Measurements from ENCODE around the gene CUL4B. TPM values are rescaled to one million over a fixed set of nuclear protein-coding genes. Genes with fewer than 3 reads are reported as not detected.
"Not testable (repeated sequence)": the region's sequence is repeated elsewhere in the genome, so short reads cannot be mapped to it uniquely, and the experiment has no call there.

CUL4B gene
- 29.1 and 39.4 TPM in 2 replicates for total RNA-seq (2014; rRNA removed; shearing (Covaris generic))

GRCh38 chrX:120560842-120561633 lies at the start of gene CUL4B:
CUL4B (minus strand) TSS chrX:120560962; CDS start chrX:120560638, 324 bp downstream.
- peak; percentile 91 for DNase-seq (ENCODE audit: low read depth)

DNA sequence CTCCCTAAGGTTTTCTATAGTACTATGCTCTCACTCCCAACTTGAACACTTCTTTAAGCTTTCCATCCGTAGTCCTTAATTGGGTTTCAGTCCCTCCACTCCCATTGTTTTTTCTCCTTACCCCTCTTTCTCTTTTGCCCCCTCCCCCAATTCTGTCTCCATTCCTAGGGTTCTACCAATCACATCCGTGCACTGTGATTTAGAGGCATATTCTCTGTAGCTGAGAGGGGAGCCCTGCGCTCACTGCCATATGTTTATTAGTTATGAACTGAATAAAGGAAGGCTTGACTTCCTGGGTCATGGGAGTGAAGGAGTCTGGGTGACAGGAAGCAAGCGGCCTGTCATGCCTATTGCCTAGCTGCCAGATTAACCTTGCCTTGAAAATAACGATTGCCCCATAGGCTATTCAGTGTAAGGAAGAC lies 43.6 kb upstream of the CUL4B start:
- DNase-seq (ENCODE audit: low read depth), result peak; percentile 45

- peak; percentile 94 for DNase-seq (ENCODE audit: low read depth)
Observed at GRCh38 chrX:120603707-120604360, 43.1 kb upstream of the CUL4B start, which contains the start of gene MCTS1. MCTS1 (plus strand) TSS chrX:120604101; CDS start chrX:120604237, 136 bp downstream.

DNA sequence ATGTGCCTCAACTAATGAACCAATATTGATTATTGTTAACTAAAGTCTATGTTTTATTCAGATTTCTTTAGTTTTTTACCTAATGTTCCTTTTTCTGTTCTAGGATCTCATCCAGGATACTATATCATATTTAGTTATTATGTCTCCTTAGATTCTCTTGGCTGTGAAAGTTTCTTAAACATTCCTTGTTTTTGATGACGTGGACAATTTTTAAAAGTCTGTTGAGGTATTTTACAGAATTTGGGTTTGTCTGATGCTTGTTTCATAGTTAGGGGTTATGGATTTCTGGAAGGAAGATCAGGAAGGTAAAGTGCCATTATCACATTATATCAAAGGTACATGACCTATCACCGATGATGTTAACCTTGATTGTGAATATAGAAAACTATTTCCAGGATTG lies 24.9 kb upstream of the CUL4B start:
- DNase-seq (ENCODE audit: low read depth), result no peak

GRCh38 chrX:120575379-120576114 lies 14.8 kb upstream of the CUL4B start:
- DNase-seq (ENCODE audit: low read depth), result no peak

DNA sequence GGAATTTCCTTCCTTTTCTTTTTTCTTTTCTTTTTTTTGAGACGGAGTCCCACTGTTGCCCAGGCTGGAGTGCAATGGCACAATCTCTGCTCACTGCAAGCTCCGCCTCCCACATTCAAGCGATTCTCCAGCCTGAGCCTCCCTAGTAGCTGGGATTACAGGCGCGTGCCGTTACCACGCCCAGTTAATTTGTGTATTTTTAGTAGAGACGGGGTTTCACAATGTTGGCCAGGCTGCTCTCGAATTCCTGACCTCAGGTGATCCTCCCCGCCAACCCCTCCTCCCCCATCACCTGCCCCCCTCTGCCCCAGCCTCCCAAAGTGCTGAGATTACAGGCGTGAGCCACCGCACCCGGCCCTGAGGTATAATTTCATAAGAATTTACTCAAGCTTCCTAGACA lies 13.0 kb upstream of the CUL4B start:
- not testable (repeated sequence) for DNase-seq (ENCODE audit: low read depth)

DNA sequence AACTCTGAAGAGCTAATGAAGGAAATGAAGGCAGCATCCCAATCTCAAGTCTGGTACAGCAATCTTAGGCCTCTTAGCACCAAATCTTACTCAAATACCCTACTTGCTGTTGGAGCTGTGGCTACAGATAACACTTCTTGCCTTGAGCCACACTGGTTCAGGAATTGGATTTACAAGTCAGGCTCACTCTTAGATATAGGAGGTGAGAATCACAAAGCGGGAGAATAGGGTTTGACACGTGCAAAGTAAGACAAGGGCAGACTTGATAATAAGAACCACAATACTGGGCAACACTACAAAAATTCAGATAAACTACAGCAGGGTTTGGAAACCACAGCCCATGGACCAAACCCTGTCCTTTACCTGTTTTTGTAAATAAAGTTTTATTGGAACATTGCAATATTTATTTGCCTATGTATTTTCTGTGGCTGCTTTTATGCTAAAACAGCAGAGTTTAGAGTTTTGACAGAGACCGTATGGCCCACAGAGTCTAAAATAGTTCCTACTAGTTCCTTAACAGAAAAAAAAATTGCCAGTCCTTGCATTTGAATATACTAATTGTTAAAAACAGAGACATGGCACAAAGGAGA lies 9.3 kb upstream of the CUL4B start:
- DNase-seq (ENCODE audit: low read depth), result no peak

- no peak for DNase-seq (ENCODE audit: low read depth)
Observed at GRCh38 chrX:120568609-120569008, 7.8 kb upstream of the CUL4B start.

- no peak for DNase-seq (ENCODE audit: low read depth)
Observed at GRCh38 chrX:120568035-120568434, 7.3 kb upstream of the CUL4B start.

DNA sequence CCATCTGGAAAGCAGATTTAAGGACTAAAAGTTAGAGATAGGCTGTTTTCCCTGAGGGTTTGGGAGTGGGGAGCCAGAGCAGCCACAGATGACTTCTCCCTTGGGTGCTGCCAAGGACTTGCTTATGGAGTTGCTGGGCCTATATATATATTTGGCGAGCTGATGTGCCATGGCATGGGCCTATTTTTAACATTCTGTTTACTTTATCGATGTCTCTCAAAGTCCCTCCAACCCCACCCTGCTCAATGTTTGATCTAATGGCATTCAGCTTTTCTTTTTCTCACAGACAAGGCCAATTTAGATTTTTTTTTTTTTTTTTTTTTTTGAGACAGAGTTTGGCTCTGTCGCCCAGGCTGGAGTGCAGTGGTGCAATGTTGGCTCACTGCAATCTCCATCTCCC lies 6.1 kb upstream of the CUL4B start:
- no peak for DNase-seq (ENCODE audit: low read depth)

- no peak for DNase-seq (ENCODE audit: low read depth)
Observed at GRCh38 chrX:120564925-120565324, 4.2 kb upstream of the CUL4B start.

DNA sequence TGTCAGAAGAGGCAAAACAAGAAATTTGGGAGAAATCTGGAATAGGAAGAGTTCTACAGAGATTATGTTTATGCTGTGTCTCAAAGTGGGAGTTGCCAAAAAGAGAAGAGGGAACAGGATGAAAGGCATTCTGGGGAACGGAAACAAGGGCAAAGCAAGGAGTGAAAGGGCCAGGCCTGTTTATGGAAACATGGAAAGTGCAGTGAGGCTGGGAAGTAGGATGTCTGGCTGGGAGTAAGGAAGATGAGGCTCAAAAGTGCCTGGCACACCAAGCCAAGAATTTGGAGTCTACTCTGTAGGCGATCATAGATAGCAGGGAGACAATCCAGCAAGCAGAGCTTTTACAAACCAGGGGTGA lies 1.8 kb upstream of the CUL4B start:
- no peak for DNase-seq (ENCODE audit: low read depth)

DNA sequence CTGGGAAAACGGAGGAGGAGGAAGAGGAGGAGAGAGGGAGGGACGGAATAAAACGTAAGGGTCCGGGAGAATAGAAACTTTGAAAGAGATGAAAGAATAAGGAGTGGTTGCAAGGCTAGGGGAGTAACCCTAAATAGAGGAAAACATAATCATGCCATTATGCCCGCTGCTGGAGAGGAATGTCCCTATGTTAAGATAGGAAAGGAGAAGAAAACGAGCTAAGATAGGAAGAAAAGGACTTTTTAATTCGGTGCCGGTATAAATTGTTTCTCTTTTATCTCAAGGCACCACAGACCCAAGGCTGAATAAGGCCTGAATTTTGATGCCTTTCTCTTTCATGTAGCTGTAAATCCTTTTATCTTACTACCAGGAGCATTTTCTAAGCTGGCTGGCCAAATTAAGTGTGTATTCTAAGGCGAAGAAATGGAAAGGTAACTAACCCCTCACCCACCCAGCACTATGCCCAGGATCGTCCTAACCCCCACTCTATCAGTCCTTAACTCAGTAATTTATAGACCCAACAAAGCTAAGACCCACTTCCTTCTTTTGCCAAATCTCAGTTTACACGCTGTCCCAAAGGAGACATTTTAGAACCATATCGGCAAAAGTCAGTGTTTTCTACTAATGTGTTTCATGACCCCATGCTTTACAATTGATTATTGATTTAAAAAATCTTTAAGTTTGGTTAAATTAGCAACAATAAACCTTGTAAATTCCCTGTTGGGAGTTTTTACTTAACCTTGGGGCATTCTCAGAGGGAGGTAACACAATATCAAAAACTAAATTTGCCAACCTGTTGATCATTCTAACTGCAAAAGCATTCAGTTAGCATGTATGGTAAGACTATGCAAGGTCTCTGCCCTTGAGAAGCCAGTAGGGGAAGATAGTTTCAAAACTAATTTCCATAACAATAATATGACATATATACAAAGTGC lies 1.1 kb upstream of the CUL4B start:
- DNase-seq (ENCODE audit: low read depth), result no peak

DNA sequence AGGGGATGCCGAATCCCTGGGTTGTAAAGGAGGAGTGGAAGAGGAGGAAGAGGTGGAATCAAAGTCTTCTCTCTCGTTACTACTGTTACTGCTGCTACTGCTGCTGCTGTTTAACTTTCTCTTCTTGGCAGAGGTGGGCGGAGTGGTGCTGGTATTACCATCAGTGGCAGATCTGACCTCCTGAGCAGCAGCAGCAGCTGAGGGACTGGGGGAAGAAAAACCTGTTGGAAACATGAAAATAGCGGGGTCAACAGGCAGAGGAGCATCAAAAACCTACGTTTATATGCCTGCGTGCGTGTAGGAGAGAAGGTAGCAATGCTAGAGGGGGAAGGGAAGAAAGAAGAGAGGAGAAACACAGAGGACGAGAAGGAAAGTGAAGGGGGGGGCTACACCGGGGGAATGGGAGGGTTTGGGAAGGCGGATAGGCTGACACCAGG lies 339 bp downstream of the CUL4B start:
- DNase-seq (ENCODE audit: low read depth), result peak; percentile 43

- no peak for DNase-seq (ENCODE audit: low read depth)
Observed at GRCh38 chrX:120559804-120560203, 958 bp downstream of the CUL4B start.

GRCh38 chrX:120556251-120556650 lies 4.5 kb downstream of the CUL4B start:
- no peak for DNase-seq (ENCODE audit: low read depth)

DNA sequence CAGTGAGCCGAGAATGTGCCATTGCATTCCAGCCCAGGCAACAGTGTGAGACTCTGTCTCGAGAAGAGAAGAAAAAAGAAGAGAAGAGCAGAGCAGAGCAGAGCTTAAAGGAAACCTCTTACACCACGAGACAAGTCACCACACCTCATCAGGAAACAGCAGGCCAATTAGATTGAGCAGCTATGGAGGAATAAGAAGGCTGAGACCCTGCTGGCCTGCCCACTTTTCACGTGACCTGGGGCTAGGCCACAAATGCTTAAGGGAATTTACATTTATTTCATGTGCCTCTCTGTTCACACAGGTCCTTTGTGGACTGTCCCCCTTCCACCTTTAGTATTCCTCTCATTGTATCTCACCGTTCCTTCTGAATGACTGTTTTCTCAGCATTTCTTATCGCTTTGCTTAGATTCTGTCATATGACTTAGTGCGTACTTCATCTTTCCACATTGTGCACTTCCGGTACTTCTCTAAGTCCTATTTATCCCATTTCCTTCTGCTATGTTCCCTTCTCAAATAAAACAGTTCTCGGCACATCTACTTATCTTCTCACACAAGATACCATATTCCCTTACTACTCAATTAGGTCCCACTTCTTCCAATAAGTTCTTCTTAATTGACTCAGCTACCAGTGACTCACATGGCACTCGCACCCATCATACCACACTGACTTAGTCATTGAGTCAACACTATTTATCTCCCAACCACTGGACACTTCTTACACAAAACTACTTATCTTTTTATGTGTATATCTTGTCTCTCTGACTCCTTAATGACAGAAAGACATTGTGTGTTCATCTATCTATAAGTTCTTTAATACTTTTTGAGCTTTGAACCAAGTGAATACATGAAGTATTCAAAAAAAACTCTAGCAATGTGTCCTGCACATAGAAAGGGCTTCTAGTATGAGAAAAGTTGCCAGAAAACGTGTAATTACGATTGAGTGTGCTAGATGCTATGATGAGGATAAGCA lies 11.0 kb downstream of the CUL4B start:
- peak; percentile 89 for DNase-seq (ENCODE audit: low read depth)

DNA sequence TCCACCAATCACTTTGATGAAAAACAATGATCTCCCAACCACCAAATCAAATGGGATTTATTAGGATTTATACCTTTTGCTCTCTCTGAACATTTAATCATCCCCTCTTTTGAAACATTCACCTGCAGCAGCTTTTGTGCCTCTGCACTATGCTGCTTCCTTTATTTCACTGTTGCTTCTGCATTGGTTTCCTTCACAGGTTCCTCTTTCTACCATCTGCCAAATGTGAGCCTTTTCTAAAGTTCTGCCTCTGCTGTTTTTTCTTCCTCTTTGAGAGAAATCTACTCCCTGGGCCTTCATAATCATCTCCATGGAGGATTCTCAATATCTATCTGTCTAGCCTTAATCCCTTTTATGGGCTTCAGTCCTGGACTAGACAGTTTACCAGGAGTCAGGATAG lies 24.7 kb downstream of the CUL4B start:
- DNase-seq (ENCODE audit: low read depth), result no peak

- no peak for DNase-seq (ENCODE audit: low read depth)
Observed at GRCh38 chrX:120534413-120535205, 26.2 kb downstream of the CUL4B start.

All from RPMI7951 (cell line).